H1 (cell line): Measurements from ENCODE around the gene SHISA6. TPM values are rescaled to one million over a fixed set of nuclear protein-coding genes. Genes with fewer than 3 reads are reported as not detected.
A peak's percentile ranks its signal among the peaks of the same experiment; 100 is the strongest.

Experiments
- BACH1 ChIP-seq: IDR thresholded peaks from 2 replicates; pipeline ENCODE4 v1.6.1; 2012; ENCODE audit warnings: low read length, improper control_type of control experiment
- FOSL1 ChIP-seq: IDR thresholded peaks from 2 replicates; pipeline ENCODE4 v1.6.1; 2011; ENCODE audit warnings: mild to moderate bottlenecking, low read depth, low read length, moderate library complexity; ENCODE audit not compliant: insufficient read depth
- HDAC2 ChIP-seq, 2 experiments: fragments of 300-600 bp in 1 of 2; sonication (generic) in 1 of 2; IDR thresholded peaks; 2 replicates each; pipeline ENCODE4 v1.6.1; 2011 to 2012; ENCODE audit warnings: low read depth in 2 of 2, low read length in 2 of 2, mild to moderate bottlenecking in 2 of 2, moderate library complexity in 2 of 2, borderline replicate concordance in 1 of 2, inconsistent platforms in 1 of 2
- HDAC6 ChIP-seq: IDR thresholded peaks from one replicate; pipeline ENCODE4 v1.7.1; 2012; ENCODE audit warnings: low read depth, mild to moderate bottlenecking, inconsistent platforms, low read length, moderate library complexity
- RBBP5 ChIP-seq: IDR thresholded peaks from 2 replicates; pipeline ENCODE4 v1.7.1; 2012; ENCODE audit warnings: low read depth, mild to moderate bottlenecking, inconsistent platforms, low read length, moderate library complexity, borderline replicate concordance
- SIN3A ChIP-seq, 2 experiments: IDR thresholded peaks in 1 of 2; conservative IDR thresholded peaks in 1 of 2; 2 replicates each; pipeline ENCODE4 v1.6.1; 2011 to 2012; ENCODE audit warnings: low read length in 2 of 2, improper control_type of control experiment in 1 of 2, low read depth in 1 of 2, mild to moderate bottlenecking in 1 of 2
- TAF7 ChIP-seq: optimal IDR thresholded peaks from 2 replicates; pipeline ENCODE3; 2011; ENCODE audit warnings: low read depth, mild to moderate bottlenecking, inconsistent platforms, low read length, moderate library complexity, borderline replicate concordance
- polyA plus RNA-seq, 7 experiments: library from polyadenylated mRNA; depleted of rRNA in 3 of 7; stranded (reverse) in 5 of 7; unstranded in 2 of 7; fragments of >200 nt in 5 of 7; fragments of 200-250 nt in 2 of 7; gene quantifications; 1 replicate in 5 of 7; 2 replicates in 1 of 7; 4 replicates in 1 of 7; pipeline versions ENCODE4 v1.2.1 to v1.2.3, GENCODE V29; 2011 to 2013; ENCODE audit warnings: missing spikeins in 2 of 7, mixed read lengths in 2 of 7
- total RNA-seq: library from RNA; stranded (reverse); fragmentation: NEBNext Ultra II Directional; extraction: Animal tissue kit (Norgen Biotek cat#: 25700); gene quantifications from 2 replicates; pipeline ENCODE4 v1.2.1, GENCODE V29; 2021

The SHISA6 gene
- total and polyA plus RNA-seq, 2 of the 8 experiments (the other 6 are each of a cell fraction or from before 2014, with no cell fraction given): 2.9 to 4.8 TPM

DNA sequence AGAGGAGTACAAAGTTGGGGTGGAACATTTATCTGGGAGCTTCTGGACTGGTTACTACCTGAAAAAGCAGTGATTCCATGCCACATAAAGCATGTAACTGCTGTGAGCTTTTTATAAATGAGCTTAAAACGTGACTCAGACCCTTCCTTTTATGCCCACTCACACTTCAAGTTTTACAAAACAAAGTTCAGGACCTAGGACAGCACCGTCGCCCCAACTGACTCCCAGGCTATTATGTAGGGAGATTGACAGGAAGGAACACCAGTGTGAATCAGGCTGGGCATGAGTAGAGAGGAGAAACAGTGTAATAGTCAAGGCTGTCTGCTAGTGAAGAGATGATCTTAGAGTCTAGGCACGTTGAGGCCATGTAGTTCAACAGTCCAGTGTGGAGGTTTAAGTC is 265.6 kb downstream of the SHISA6 start (continued):
- TF ChIP-seq RBBP5 (no peak), TAF7 (no peak), SIN3A (conservative IDR thresholded peaks at IDR 0.05 in 1 of 2, IDR thresholded peaks at IDR 0.05 in 1 of 2; ENCODE audit: low read depth in 1 of 2, low read length in 2 of 2) (peak; percentile 81 to 83; a peak in 2 of 4 replicates), BACH1 (peak; percentile 98), HDAC2 (IDR thresholded peaks at IDR 0.05; ENCODE audit: borderline replicate concordance in 1 of 2, low read depth in 2 of 2, low read length in 2 of 2) (no peak), HDAC6 (no peak), FOSL1 (no peak)
